T-helper 1 cell (primary cell): ENCODE measurements around the gene USP48.
"Not testable (repeated sequence)": the region's sequence is repeated elsewhere in the genome, so short reads cannot be mapped to it uniquely, and the experiment has no call there.

Experiments used
- DNase-seq, 5 donors: peaks; one replicate each; pipeline ENCODE4 v3.0.0-alpha.2; 2012 to 2020

USP48 gene

GRCh38 chr1:21815724-21816321, 32.9 kb upstream of the USP48 start:
- DNase-seq = no peak

DNA sequence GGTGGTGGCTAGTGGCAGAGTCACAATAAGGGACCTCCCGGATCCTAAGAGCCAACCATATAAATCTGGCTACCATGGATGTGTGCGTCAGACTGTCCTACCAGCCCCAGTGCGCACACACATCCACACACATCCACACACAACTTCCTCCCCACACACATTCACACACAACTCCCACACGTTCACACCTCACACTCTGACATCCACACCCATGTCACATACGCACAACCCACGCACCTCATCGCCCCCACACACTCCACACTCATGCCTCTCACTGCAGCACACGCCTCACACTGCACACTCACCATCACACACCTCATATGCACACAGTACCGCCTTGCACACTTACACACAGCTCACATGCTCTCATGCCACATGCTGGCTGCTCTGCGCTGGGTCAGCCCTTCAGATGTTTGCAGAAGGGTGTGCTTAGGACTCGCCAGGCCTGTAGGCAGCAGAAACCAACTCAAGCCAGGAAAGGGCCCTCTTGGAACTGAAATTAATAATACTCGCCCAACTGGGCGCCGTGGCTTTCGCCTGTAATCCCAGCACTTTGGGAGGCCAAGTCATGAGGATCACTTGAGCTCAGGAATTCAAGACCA, 32.1 kb upstream of the USP48 start:
- no peak for DNase-seq

GRCh38 chr1:21814241-21814918, 31.4 kb upstream of the USP48 start:
- DNase-seq = no peak

GRCh38 chr1:21813542-21813941, 30.6 kb upstream of the USP48 start:
- DNase-seq = no peak

DNA sequence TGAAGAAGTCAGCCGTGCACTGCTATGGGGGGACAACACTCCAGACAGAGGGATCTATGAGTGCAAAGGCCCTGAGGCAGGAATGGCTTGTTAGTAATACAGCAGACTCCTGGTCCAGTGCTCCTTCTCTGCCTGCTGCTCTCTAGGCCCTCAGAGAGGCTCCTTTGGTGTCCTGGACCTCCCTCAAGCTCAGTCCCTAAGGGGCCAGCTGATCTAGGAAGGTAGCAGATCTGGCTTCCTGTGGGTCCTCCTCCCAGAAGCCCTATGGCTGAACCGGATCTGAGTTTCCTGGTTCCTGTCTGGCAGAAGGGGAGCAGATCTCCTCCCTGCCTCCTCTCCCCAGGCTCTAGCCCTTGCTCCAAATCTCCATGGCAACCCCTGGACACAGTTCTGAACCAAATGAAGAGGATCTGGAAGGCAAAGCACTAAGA, 28.9 kb upstream of the USP48 start, which contains the start of gene LDLRAD2:
TSS of gene LDLRAD2 (plus strand) at position 391 of the 431 bp plus-strand sequence. CDS start 187 bp downstream, outside the sequence.
- no peak for DNase-seq

DNA sequence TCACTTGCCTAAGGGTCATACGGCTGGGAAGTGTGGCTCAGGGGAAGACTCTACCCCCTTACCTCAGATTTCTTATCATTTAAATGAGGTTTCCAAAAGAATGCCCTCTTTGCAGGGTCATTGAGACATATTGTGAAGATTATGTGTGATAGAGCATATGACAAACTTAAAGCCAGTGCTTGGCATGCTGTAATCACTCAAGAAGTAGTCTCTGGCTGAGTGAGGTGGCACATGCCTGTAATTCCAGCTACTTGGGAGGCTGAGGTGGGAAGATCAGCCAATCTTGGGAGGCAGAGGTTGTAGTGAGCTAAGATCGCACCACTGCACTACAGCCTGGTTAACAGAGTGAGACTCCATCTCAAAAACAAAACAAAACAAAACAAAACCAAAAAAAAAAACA, 21.6 kb upstream of the USP48 start:
- no peak for DNase-seq

GRCh38 chr1:21801100-21801499, 18.2 kb upstream of the USP48 start:
- no peak for DNase-seq

DNA sequence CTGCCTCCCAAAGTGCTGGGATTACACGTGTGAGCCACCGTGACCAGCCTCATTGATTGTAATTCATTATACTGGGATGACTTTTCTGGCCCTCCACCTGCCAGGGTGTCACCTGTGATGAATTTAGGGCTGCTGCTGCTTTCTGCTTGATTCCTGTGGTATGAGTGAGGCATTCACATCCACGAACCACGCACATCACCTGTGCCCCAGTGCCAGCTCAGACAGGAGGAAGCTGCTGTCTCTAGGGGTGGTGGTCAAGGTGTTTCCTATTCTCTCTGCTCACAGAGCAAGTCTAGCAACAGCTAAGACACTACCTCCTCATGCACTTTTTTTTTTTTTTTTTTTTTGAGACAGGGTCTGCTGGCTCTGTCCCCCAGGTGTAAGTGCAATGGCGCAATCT, 16.8 kb upstream of the USP48 start:
- no peak for DNase-seq

GRCh38 chr1:21795075-21795474, 12.1 kb upstream of the USP48 start:
- DNase-seq = no peak

GRCh38 chr1:21794656-21795055, 11.7 kb upstream of the USP48 start:
- DNase-seq = no peak

GRCh38 chr1:21793104-21793503, 10.2 kb upstream of the USP48 start:
- no peak for DNase-seq

DNA sequence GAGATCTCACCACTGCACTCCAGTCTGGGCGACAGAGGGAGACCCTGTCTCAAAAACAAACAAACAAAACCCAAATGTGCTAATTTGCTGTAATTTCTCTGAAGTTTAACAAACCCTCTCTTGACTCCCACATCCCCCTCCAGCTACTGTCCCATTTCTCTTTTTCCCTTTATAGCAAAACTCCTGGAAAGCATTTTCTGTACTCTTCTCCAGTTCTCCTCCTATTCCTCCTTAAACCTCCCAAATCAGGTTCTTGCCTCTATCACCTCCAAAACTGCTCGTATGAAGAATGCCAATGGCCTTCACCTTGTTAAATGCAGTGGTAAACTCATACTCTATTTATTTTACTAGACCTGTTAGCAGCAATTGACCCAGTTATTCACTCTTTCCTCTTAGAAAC, 3.7 kb upstream of the USP48 start:
- no peak for DNase-seq

DNA sequence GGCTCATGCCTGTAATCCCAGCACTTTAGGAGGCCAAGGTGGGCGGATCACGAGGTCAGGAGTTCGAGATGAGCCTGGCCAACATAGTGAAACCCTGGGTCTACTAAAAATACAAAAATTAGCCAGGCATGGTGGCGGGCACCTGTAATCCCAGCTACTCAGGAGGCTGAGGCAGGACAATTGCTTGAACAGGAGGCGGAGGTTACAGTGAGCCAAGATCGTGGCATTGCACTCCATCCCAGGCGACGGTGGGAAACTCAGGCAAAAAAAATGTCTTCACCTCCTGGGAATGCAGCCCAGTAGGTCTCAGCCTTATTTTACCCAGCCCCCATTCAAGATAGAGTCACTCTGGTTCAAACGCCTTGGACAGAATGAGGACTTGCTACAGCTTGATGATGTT, 2.8 kb upstream of the USP48 start:
- DNase-seq = not testable (repeated sequence)

GRCh38 chr1:21783679-21784603, 992 bp upstream of the USP48 start:
- DNase-seq = no peak

DNA sequence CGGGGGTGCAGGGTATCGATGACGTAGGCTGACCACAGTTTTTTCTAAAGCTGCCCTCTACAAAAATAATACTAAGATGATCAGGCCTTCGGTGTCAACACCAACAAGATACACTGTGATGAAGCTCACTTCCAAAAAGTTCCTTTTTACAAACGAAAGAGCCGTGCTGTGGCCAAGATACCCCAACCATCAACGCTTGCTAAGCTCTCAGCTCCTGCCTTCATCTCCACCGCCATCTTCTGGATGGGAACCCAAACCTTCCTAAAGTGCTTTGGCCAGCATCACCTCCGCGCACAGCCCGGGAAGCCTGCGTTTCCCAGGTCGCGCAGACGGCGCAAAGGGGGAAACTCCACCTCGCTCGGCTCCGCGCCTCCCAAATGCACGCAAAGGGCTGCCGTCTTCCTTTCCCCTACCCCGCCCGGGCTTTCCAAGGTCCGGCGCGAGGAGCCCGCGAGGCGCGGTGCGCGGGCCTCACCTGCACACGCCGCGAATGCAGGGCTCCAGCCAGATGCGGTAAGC, 541 bp downstream of the USP48 start:
- DNase-seq = peak; percentile 7 to 66 (median 41)

GRCh38 chr1:21781815-21782348, 1.1 kb downstream of the USP48 start:
- no peak for DNase-seq

DNA sequence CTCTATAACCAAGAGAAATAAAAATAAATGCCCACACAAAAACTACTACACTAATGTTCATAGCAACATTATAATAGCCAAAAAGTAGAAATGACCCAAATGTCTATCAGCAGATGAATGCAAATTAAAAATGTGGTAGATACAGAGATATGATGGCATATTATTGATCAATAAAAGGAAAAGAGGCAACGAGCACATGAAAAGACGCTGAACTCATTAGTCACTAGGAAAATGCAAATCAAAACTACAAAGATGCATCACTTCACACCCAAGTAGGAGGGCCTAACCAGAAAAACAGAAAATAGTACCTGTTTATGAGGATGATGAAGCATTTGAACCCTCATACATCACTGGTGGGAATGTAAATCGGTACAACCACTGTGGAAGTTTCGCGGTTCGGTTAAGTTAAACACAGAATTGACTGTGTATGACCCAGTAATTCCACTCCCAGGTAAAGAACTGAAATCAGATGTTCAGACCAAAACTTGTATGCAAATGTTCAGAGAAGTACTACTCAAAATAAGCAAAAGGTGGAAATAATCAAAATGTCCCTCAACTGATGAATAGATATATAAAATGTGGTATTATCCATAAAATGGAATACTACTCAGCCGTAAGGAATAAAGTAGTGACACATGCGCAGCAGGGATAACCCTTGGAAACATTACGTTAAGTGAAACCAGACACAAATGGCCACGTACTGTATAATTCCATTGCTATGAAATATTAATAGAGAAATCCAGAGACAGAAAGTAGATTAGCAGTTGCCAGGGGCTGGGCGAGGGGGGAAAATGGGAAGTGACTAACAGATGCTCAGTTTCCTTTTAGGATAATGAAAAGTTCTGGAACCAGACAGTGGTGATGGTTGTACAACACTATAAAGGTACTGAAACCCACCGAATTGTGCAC, 3.1 kb downstream of the USP48 start:
- peak in 1 of 5 donors; percentile 66 for DNase-seq

GRCh38 chr1:21778405-21778727, 4.6 kb downstream of the USP48 start:
- DNase-seq = no peak

DNA sequence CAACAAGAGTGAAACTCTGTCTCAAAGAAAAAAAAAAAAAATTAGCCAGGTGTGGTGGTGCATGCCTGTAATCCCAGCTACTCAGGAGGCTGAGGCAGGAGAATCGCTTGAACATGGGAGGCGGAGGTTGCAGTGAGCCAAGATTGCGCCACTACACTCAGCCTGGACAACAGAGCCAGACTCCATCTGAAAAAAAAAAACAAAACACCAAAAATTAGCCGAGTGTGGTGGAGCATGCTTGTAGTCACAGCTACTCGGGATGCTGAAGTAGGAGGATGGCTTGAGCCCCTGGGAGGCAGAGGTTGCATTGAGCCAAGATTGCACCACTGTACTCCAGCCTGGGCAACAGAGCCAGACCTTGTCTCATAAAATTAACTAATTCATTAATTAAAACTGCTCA, 6.0 kb downstream of the USP48 start:
- DNase-seq = not testable (repeated sequence)

GRCh38 chr1:21775985-21776562, 6.9 kb downstream of the USP48 start:
- no peak for DNase-seq

GRCh38 chr1:21775550-21775914, 7.4 kb downstream of the USP48 start:
- no peak for DNase-seq
